ENCODE measurements around the gene MAP1LC3B.

Gene MAP1LC3B

DNA sequence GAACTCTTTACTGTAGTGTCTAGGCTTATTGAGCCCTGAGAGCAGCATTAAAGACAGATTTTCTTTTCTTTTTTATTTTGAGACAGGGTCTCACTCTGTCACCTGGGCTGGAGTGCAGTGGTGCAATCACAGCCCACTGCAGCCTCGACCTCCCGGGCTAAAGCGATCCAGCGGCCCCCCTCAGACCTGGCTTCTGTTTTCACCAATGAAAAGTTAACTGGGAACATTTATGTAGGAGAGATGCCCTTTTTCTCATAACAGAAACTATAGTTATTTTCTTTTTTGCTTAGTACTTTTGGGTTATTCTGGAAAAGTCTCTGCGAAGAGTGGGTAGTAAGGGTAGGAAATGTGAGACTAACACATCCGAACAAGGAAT is 1.5 kb downstream of the MAP1LC3B start:
- peaks cover 10% of the 10 kb centered on the region; the same call in 1 of the 2 replicates for H3K36me3 ChIP-seq (ENCODE audit: insufficient read depth, low read length)
- TF ChIP-seq, protein P1, sequence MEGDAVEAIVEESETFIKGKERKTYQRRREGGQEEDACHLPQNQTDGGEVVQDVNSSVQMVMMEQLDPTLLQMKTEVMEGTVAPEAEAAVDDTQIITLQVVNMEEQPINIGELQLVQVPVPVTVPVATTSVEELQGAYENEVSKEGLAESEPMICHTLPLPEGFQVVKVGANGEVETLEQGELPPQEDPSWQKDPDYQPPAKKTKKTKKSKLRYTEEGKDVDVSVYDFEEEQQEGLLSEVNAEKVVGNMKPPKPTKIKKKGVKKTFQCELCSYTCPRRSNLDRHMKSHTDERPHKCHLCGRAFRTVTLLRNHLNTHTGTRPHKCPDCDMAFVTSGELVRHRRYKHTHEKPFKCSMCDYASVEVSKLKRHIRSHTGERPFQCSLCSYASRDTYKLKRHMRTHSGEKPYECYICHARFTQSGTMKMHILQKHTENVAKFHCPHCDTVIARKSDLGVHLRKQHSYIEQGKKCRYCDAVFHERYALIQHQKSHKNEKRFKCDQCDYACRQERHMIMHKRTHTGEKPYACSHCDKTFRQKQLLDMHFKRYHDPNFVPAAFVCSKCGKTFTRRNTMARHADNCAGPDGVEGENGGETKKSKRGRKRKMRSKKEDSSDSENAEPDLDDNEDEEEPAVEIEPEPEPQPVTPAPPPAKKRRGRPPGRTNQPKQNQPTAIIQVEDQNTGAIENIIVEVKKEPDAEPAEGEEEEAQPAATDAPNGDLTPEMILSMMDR (IDR thresholded peaks at IDR 0.05; ENCODE audit: low read length) = no peak
- TF ChIP-seq EZH2 (IDR thresholded peaks at IDR 0.05; ENCODE audit: borderline replicate concordance, low read length) = no peak
- peak overlapping the region; percentile 99 for H3K4me2 ChIP-seq (ENCODE audit: low read length)
- H3K9me2 ChIP-seq (ENCODE audit: low read depth, low read length) = no peaks in the 10 kb centered on the region
- H3F3A ChIP-seq (ENCODE audit: insufficient read depth, low read length) = no peaks in the 10 kb centered on the region
- no peaks in the 10 kb centered on the region for H3K27me3 ChIP-seq (ENCODE audit: insufficient read depth, low read length)
- peak overlapping the region; percentile 77 for H3K9ac ChIP-seq (ENCODE audit: low read length)
- H3K79me2 ChIP-seq (ENCODE audit: insufficient read depth, low read length) = peaks cover 44% of the 10 kb centered on the region
- H3K27ac ChIP-seq (ENCODE audit: low read depth, low read length, poor library complexity, severe bottlenecking) = peak overlapping the region; percentile 43
- no peaks in the 10 kb centered on the region for H4K20me1 ChIP-seq (ENCODE audit: insufficient read depth, low read length)
- no peak overlapping the region for H2AFZ ChIP-seq (ENCODE audit: low read length)
- peaks cover 37% of the 10 kb centered on the region for H3K4me1 ChIP-seq (ENCODE audit: insufficient read depth, low read length, severe bottlenecking)
- H3K9me3 ChIP-seq (ENCODE audit: low read length) = no peaks in the 10 kb centered on the region
- H3K4me3 ChIP-seq (ENCODE audit: low read depth, low read length, poor library complexity, severe bottlenecking) = peak overlapping the region; percentile 87

DNA sequence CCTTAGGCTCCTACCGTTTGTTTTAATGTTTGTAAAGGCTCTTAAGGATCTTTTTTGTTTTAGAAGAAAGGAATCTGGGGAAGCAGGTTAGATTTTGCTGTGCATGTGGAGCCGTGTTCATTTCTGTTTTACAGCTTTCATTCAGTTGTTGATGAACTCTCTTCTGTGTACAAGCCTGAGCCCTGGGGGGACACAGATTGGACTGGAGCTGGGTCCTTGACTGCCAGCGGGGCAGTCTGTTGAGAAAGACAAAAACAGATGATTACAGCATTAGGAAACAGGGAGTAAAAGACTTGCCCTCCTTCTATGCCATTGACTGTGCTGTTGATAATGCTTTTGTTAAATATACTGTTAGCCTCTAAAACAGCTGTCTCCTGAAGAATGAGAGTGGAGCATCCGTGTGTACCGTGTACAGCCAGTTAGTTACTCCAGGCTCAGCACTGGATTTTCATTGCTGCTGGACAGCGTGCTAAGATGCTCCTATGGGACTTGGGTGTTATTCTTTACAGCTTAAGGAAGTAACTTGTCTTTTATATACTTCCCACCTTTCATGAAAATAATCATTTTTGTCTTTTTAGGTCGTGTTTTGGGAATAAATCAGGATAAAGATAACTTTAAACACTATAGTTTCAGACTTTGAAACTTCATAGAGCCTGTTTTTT is 3.2 kb downstream of the MAP1LC3B start:
- H3K4me2 ChIP-seq (ENCODE audit: low read length) = no peak overlapping the region
- H3K4me1 ChIP-seq (ENCODE audit: insufficient read depth, low read length, severe bottlenecking) = peaks cover 27% of the 10 kb centered on the region
- peaks cover 20% of the 10 kb centered on the region for H3K36me3 ChIP-seq (ENCODE audit: insufficient read depth, low read length)
- H3K9me3 ChIP-seq (ENCODE audit: low read length) = no peaks in the 10 kb centered on the region
- no peaks in the 10 kb centered on the region for H4K20me1 ChIP-seq (ENCODE audit: insufficient read depth, low read length)
- no peaks in the 10 kb centered on the region for H3F3A ChIP-seq (ENCODE audit: insufficient read depth, low read length)
- TF ChIP-seq, protein P1 (IDR thresholded peaks at IDR 0.05; ENCODE audit: low read length) = no peak
- TF ChIP-seq EZH2 (IDR thresholded peaks at IDR 0.05; ENCODE audit: borderline replicate concordance, low read length) = no peak
- H2AFZ ChIP-seq (ENCODE audit: low read length) = no peak overlapping the region
- H3K9me2 ChIP-seq (ENCODE audit: low read depth, low read length) = no peaks in the 10 kb centered on the region
- no peak overlapping the region for H3K4me3 ChIP-seq (ENCODE audit: low read depth, low read length, poor library complexity, severe bottlenecking)
- H3K9ac ChIP-seq (ENCODE audit: low read length) = no peak overlapping the region
- peaks cover 44% of the 10 kb centered on the region for H3K79me2 ChIP-seq (ENCODE audit: insufficient read depth, low read length)
- no peaks in the 10 kb centered on the region for H3K27me3 ChIP-seq (ENCODE audit: insufficient read depth, low read length)
- H3K27ac ChIP-seq (ENCODE audit: low read depth, low read length, poor library complexity, severe bottlenecking) = no peak overlapping the region

DNA sequence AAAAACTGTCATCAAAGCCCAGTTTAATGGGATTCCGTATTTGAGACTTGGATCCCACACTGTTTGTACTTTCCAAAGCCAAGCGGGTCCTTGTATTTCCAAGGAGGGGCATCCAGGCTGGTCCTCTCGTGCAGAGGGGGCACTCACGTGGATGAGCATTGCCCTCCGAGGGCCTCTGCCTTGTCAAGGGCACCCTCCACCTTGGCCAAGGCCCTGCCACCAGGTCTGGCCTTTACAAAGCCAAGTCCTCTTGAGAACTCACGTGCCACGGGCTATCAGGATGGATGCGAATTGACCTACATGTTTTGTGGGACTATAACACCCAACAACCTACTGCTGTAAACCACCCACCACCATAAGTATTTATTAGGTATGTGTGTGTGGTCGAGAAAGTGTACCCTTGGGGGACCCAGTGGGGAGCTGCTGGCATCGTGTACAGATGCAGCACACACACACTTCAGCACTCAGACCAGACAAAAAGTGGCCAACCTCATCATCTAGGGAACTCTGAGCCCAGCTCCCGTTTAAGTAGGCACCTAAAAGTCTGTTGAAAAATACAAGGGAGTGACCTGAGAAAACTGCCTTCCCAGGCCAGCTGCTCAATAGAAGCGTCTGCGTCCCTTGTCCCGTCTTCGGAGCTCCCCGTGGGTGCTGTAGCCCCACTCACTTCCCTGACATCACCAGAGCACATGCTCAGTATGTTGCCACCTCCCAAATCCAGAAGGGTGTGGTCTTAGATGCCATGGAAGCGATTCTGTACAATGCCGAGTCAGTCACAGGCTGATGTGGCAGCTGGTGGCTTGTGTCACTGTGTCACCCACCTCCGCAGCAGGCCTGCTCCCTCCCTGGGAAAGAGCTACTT is 12.9 kb downstream of the MAP1LC3B start:
- TF ChIP-seq EZH2 (IDR thresholded peaks at IDR 0.05; ENCODE audit: borderline replicate concordance, low read length) = no peak
- TF ChIP-seq, protein P1 (IDR thresholded peaks at IDR 0.05; ENCODE audit: low read length) = no peak
- H3K4me1 ChIP-seq (ENCODE audit: insufficient read depth, low read length, severe bottlenecking) = peaks cover 15% of the 10 kb centered on the region
- H3K4me2 ChIP-seq (ENCODE audit: low read length) = no peak overlapping the region
- H3K36me3 ChIP-seq (ENCODE audit: insufficient read depth, low read length) = peaks cover 67% of the 10 kb centered on the region
- no peaks in the 10 kb centered on the region for H4K20me1 ChIP-seq (ENCODE audit: insufficient read depth, low read length)
- no peaks in the 10 kb centered on the region for H3K27me3 ChIP-seq (ENCODE audit: insufficient read depth, low read length)
- H3K27ac ChIP-seq (ENCODE audit: low read depth, low read length, poor library complexity, severe bottlenecking) = no peak overlapping the region
- no peaks in the 10 kb centered on the region for H3K79me2 ChIP-seq (ENCODE audit: insufficient read depth, low read length)
- H3K9me3 ChIP-seq (ENCODE audit: low read length) = no peaks in the 10 kb centered on the region
- H3F3A ChIP-seq (ENCODE audit: insufficient read depth, low read length) = peaks cover 6% of the 10 kb centered on the region; the same call in 1 of the 2 replicates
- no peak overlapping the region for H3K9ac ChIP-seq (ENCODE audit: low read length)
- H3K9me2 ChIP-seq (ENCODE audit: low read depth, low read length) = no peaks in the 10 kb centered on the region
- H2AFZ ChIP-seq (ENCODE audit: low read length) = no peak overlapping the region
- H3K4me3 ChIP-seq (ENCODE audit: low read depth, low read length, poor library complexity, severe bottlenecking) = no peak overlapping the region

All from OCI-LY1 (cell line).